Stimulated activated CD8-positive, alpha-beta memory T cell treated with anti-CD3 and anti-CD28 coated beads, Interleukin-4, amount 100 ng/mL, for 24 hours (primary cell): ENCODE data around the gene FBXO42.
"Not testable (repeated sequence)": the region's sequence is repeated elsewhere in the genome, so short reads cannot be mapped to it uniquely, and the experiment has no call there.

ENCODE experiments used
- DNase-seq: peaks from one replicate; pipeline ENCODE4 v3.0.0-alpha.2; 2020; ENCODE audit warnings: low read depth

Gene FBXO42

GRCh38 chr1:16266411-16267118 lies 85.7 kb downstream of the FBXO42 start:
- DNase-seq: no peak

- no peak for DNase-seq
These were observed 90.2 kb downstream of the FBXO42 start for GRCh38 chr1:16262067-16262466.

- DNase-seq: no peak
These were observed 91.5 kb downstream of the FBXO42 start for GRCh38 chr1:16260814-16261213.

GRCh38 chr1:16258591-16259135 lies 93.6 kb downstream of the FBXO42 start:
- no peak for DNase-seq

- no peak for DNase-seq
These were observed 94.3 kb downstream of the FBXO42 start for GRCh38 chr1:16257968-16258367.

GRCh38 chr1:16257556-16257955 lies 94.7 kb downstream of the FBXO42 start:
- not testable (repeated sequence) for DNase-seq

- DNase-seq: no peak
These were observed 95.8 kb downstream of the FBXO42 start for GRCh38 chr1:16256478-16256877.

GRCh38 chr1:16254263-16254928 lies 97.9 kb downstream of the FBXO42 start:
- DNase-seq: no peak

GRCh38 chr1:16253332-16253922 lies 98.9 kb downstream of the FBXO42 start:
- no peak for DNase-seq

- no peak for DNase-seq
These were observed 99.4 kb downstream of the FBXO42 start for GRCh38 chr1:16252912-16253311.

- DNase-seq: no peak
These were observed 100.9 kb downstream of the FBXO42 start for GRCh38 chr1:16251381-16251780.

- DNase-seq: no peak
These were observed 101.6 kb downstream of the FBXO42 start for GRCh38 chr1:16250524-16251251.

- no peak for DNase-seq
These were observed 102.6 kb downstream of the FBXO42 start for GRCh38 chr1:16249596-16250241.

- no peak for DNase-seq
These were observed 103.4 kb downstream of the FBXO42 start for GRCh38 chr1:16248603-16249516.

- DNase-seq: no peak
These were observed 104.3 kb downstream of the FBXO42 start for GRCh38 chr1:16248007-16248436.

GRCh38 chr1:16247441-16247840 lies 104.8 kb downstream of the FBXO42 start:
- DNase-seq: no peak

GRCh38 chr1:16246961-16247360 lies 105.3 kb downstream of the FBXO42 start:
- DNase-seq: no peak

- DNase-seq: not testable (repeated sequence)
These were observed 106.0 kb downstream of the FBXO42 start for GRCh38 chr1:16246239-16246638.

GRCh38 chr1:16245476-16246196 lies 106.6 kb downstream of the FBXO42 start:
- no peak for DNase-seq
